Heart right ventricle (tissue), 16 donors: Measurements from ENCODE around the gene ALDH1A2. TPM values are rescaled to one million over a fixed set of nuclear protein-coding genes. Genes with fewer than 3 reads are reported as not detected.

Experiments used
- ATAC-seq, 8 donors: fragments of 200-7000 bp; cut with Tn5 transposase; one replicate each; pipeline ENCODE4 v1.9.1; 2020; ENCODE audit warnings: mild to moderate bottlenecking in 8 of 8, moderate library complexity in 8 of 8, moderate number of reproducible peaks in 1 of 8
- DNase-seq, 2 donors: peaks; one replicate each; pipeline ENCODE4 v3.0.0-alpha.2; 2020
- H3K27ac ChIP-seq, 10 donors: fragments of 200-600 bp; sonication (generic) in 2 of 10; one replicate each; pipeline versions ENCODE4 v1.5.0 to v1.8.0; 2020 to 2022; ENCODE audit warnings: mild to moderate bottlenecking in 3 of 10
- H3K27me3 ChIP-seq, 7 donors: fragments of 200-600 bp; one replicate each; pipeline ENCODE4 v1.8.0; 2021 to 2022; ENCODE audit warnings: mild to moderate bottlenecking in 2 of 7
- H3K36me3 ChIP-seq, 9 donors: fragments of 200-600 bp; sonication (generic) in 1 of 9; one replicate each; pipeline versions ENCODE4 v1.5.0 to v1.8.0; 2020 to 2022; ENCODE audit warnings: mild to moderate bottlenecking in 2 of 9
- H3K4me1 ChIP-seq, 9 donors: fragments of 200-600 bp; sonication (generic) in 1 of 9; one replicate each; pipeline versions ENCODE4 v1.5.0 to v1.8.0; 2020 to 2022; ENCODE audit warnings: mild to moderate bottlenecking in 4 of 9
- H3K4me3 ChIP-seq, 10 donors: fragments of 200-600 bp; sonication (generic) in 2 of 10; one replicate each; pipeline versions ENCODE4 v1.5.0 to v1.8.0; 2020 to 2022; ENCODE audit warnings: mild to moderate bottlenecking in 7 of 10, moderate library complexity in 2 of 10
- H3K9me3 ChIP-seq, 11 donors: fragments of 200-600 bp in 10 of 11; sonication (generic) in 2 of 11; one replicate each; pipeline versions ENCODE4 v1.5.0 to v1.8.0; 2013 to 2022; ENCODE audit warnings: mild to moderate bottlenecking in 2 of 11, control low read depth in 1 of 11, moderate library complexity in 1 of 11
- WGBS, 2 donors: extraction: QIAGEN DNeasy Blood & Tissue Kit; methylation state at CpG; one replicate each; pipeline ENCODE4 v1.1.7; 2013; ENCODE audit warnings: inconsistent platforms in 1 of 2; 5-methylcytosine and 5-hydroxymethylcytosine counted together
- intact Hi-C, 10 donors: fragments of 100-400 bp; cut with DNase I; formaldehyde crosslinking; loops; one replicate each; pipeline versions ENCODE4 v1.11.1 to v1.14.2; 2022
- polyA plus RNA-seq, 2 donors: library from polyadenylated mRNA; stranded (reverse); fragments of 200-250 nt; gene quantifications; one replicate each; pipeline ENCODE4 v1.2.3, GENCODE V29; 2013
- total RNA-seq, 10 donors: library from RNA; stranded (reverse); fragmentation: NEBNext Ultra II Directional in 3 of 10; extraction: Animal tissue kit (Norgen Biotek cat#: 25700) in 3 of 10; gene quantifications; one replicate each; pipeline versions ENCODE4 v1.2.1 to v1.2.4, GENCODE V29; 2021 to 2023
- TF ChIP-seq, protein P1 (sequence below), 9 donors: fragments of 200-600 bp; sonication (generic) in 2 of 9; IDR thresholded peaks; one replicate each; pipeline versions ENCODE4 v1.5.0 to v1.8.0; 2021 to 2022; ENCODE audit warnings: antibody characterized with exemption in 9 of 9, mild to moderate bottlenecking in 5 of 9, moderate library complexity in 1 of 9
- donor health status: Arrhythmogenic right ventricular cardiomyopathy.
- donor health status: ischemic (EF 13 %, LVEDD 7.1; RV severe dilation, severe dysfunction).
- donor health status: healthy with polysubstance abuse.
- donor health status: DM: no; HTN: yes; CAD: no.
- donor health status: DM: no; HTN: no; CAD: no.
- donor health status: ischemic (EF 25% LVEDD 6.9; RV normal size, moderate dysfunction).
- donor health status: ischemic (EF 25% LVEDD 5.7; RV mildly dilated, moderate dysfunction).
- donor health status: healthy.
- donor health status: DM: yes; HTN: yes; CAD: no.
- donor health status: Ischemic cardiomyopathy.
- donor health status: ischemic (EF 35%, LVEDD 5.7; RV mildly dilated, moderate dysfunction).
- donor health status: nonischemic (EF 11% LVEDD 7.7; RV severe dilation, severe dysfunction).
- donor health status: DM: yes; HTN: yes; CAD: no.
- donor health status: PGD.
- donor health status: ischemic (EF 29% LVEDD 5.4; RV normal size, mild dysfunction).
- donor health status: nonischemic (EF 23%, LVEDD 6.1; RV moderate dilation, normal function).

ALDH1A2 gene
- total and polyA plus RNA-seq, 12 donors, result 2.3 to 21.0 (median 9.8) TPM

DNA sequence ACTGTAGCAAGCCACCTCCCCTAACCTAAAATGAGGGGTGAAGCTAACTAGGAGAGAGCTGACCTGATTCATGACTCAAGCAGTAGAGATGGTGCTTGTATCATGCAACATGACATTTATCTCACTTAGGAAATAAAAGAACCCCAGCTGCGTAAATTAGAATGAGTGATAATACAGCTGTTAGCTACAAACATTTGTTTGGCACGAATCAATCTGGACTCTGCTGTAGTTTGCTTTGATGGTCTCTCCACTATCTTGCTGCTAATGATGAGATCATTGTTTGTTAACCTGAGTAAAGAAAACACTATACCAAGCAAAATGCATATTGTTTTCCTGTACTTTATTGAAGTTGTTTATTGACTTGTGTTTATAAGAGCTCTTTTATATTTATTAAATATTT lies 92.6 kb downstream of the ALDH1A2 start:
- Histone ChIP-seq H3K27me3 (no peaks in the 10 kb centered on the region), H3K9me3 (no peaks in the 10 kb centered on the region), H3K4me3 (no peak overlapping the region), H3K36me3 (no peaks in the 10 kb centered on the region), H3K27ac (no peak overlapping the region), H3K4me1 (peaks cover 0 to 18% (median 7%) of the 10 kb centered on the region in 9 donors)
- DNase-seq (no peak), ATAC-seq (peak in 1 of 8 donors; percentile 37)
- TF ChIP-seq, protein P1, sequence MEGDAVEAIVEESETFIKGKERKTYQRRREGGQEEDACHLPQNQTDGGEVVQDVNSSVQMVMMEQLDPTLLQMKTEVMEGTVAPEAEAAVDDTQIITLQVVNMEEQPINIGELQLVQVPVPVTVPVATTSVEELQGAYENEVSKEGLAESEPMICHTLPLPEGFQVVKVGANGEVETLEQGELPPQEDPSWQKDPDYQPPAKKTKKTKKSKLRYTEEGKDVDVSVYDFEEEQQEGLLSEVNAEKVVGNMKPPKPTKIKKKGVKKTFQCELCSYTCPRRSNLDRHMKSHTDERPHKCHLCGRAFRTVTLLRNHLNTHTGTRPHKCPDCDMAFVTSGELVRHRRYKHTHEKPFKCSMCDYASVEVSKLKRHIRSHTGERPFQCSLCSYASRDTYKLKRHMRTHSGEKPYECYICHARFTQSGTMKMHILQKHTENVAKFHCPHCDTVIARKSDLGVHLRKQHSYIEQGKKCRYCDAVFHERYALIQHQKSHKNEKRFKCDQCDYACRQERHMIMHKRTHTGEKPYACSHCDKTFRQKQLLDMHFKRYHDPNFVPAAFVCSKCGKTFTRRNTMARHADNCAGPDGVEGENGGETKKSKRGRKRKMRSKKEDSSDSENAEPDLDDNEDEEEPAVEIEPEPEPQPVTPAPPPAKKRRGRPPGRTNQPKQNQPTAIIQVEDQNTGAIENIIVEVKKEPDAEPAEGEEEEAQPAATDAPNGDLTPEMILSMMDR (IDR thresholded peaks at IDR 0.05), result no peak
- 49 to 71% methylated on average over 2 of the region's 2 CpGs for WGBS, 2 donors
- intact Hi-C loops, result no loop called here

DNA sequence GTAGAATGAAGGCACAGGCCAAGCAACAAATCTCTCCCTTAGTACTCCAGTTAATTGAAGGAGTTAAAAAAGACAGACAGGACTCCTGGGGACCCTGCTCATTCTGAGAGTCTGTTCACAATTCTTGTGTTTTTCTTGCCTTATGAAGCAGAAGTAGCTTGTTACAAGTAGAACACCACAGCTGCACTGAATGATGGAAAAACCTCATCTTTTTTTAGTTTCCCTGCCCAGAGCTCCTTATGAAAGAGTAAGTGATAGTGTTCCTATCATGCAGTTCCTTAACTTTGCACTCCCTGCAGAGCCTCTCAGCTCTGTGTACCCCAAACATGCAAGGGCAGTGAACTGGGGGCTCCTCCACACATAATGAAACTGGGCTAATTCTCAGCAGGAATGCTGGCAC lies 95.5 kb downstream of the ALDH1A2 start:
- Histone ChIP-seq H3K36me3 (no peaks in the 10 kb centered on the region), H3K9me3 (no peaks in the 10 kb centered on the region), H3K4me3 (no peak overlapping the region), H3K27me3 (no peaks in the 10 kb centered on the region), H3K4me1 (peaks cover 0 to 18% (median 7%) of the 10 kb centered on the region in 9 donors), H3K27ac (no peak overlapping the region)
- TF ChIP-seq, protein P1 (IDR thresholded peaks at IDR 0.05), result no peak
- intact Hi-C loops, result no loop called here
- ATAC-seq (no peak), DNase-seq (no peak)

DNA sequence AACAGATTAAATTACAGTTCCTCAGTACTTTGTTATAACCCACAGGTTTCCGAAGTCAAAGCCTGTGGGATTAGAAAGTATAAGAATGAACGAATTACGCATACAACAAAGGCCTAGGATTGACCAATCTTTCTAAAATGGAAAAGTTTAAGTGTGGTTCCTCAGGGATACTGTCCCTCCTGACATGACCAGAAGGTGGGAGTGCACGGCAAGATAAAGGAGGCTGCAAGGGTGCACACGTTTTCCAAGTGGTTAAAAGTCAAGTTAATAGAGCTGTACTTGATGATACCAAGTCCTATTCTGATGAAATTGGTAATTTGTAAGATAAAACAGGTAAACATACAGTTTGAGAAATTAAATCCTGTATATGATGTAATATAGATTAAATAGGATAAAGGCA lies 96.2 kb downstream of the ALDH1A2 start:
- Histone ChIP-seq H3K27ac (no peak overlapping the region), H3K36me3 (no peaks in the 10 kb centered on the region), H3K27me3 (no peaks in the 10 kb centered on the region), H3K9me3 (no peaks in the 10 kb centered on the region), H3K4me3 (no peak overlapping the region), H3K4me1 (peaks cover 0 to 18% (median 7%) of the 10 kb centered on the region in 9 donors)
- no peak for DNase-seq
- WGBS, 2 donors, result 76 to 80% methylated on average over 5 of the region's 5 CpGs
- TF ChIP-seq, protein P1 (IDR thresholded peaks at IDR 0.05), result peak in 1 of 9 donors; percentile 18
- no peak for ATAC-seq
- intact Hi-C loops, result no loop called here

DNA sequence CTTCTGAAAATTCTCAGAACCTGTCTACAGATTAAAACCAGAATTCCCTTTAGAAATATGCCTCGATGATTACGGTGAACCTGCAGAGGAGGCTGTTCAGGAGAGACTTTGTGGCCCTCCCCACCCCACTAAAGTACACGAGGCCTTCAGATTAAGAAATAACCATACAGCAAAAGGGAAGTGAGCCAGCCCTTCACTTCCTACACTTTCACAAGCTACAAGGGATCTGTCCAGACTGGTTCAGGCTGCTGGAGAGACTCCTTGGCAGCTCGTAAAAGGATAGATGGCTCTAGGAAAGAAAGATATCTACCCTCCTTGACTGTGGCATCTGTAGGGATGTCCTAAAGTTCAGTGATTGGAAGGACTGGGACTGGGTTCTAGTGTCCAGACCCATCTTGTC lies 102.6 kb downstream of the ALDH1A2 start:
- H3K4me3 ChIP-seq, result no peak overlapping the region
- no peaks in the 10 kb centered on the region for H3K9me3 ChIP-seq
- TF ChIP-seq, protein P1 (IDR thresholded peaks at IDR 0.05), result no peak
- H3K4me1 ChIP-seq, result peaks cover 0 to 7% (median 0%) of the 10 kb centered on the region in 9 donors
- H3K27me3 ChIP-seq, result no peaks in the 10 kb centered on the region
- intact Hi-C loops, result no loop called here
- 80 to 90% methylated on average over 4 of the region's 4 CpGs for WGBS, 2 donors
- H3K27ac ChIP-seq, result no peak overlapping the region
- DNase-seq (no peak), ATAC-seq (no peak)
- peaks cover 0 to 16% (median 0%) of the 10 kb centered on the region in 9 donors for H3K36me3 ChIP-seq
